ENCODE results near the gene HDAC9.

HDAC9 gene

DNA sequence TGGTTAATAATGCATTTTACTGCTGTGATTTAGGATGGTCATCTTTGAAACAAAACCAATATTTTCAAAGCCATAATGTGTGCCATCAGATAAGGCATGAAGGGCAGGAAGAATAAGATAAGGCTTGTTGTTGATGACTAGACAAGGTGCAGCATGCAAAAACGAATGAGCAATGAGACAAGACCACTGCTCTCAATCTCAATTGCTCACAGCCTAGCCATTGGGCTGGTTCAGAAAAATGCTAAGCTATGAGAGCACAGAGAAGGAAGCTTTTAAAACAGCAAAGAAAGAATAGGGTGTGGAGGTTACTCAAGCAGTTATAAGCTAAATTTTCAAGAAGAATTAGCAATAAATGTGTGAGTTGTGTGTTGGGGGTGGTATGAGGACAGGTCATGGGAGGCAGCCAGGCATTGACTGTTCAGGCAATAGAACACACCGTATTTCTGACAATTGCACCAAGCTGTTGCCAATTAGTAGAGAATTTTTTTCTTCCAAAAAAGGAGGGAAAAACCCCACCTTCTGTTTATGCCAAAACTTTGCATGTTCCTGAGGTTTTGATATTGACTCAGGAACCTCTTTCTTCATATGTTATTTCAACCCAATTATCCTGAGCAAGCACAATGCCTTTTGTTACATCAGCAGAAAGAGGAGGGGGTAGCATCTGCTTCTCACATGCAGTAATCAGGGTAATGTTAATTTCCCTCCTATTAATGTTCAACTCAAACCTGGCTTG, 276.5 kb downstream of the HDAC9 start:
- DNase-seq (ENCODE audit: low read depth in 1 of 2, low spot score in 1 of 2) = no peak

GRCh38 chr7:18772567-18772965, 277.0 kb downstream of the HDAC9 start:
- no peak for DNase-seq (ENCODE audit: low read depth in 1 of 2, low spot score in 1 of 2)

GRCh38 chr7:18777314-18777713, 281.8 kb downstream of the HDAC9 start:
- no peak for DNase-seq (ENCODE audit: low read depth in 1 of 2, low spot score in 1 of 2)

DNA sequence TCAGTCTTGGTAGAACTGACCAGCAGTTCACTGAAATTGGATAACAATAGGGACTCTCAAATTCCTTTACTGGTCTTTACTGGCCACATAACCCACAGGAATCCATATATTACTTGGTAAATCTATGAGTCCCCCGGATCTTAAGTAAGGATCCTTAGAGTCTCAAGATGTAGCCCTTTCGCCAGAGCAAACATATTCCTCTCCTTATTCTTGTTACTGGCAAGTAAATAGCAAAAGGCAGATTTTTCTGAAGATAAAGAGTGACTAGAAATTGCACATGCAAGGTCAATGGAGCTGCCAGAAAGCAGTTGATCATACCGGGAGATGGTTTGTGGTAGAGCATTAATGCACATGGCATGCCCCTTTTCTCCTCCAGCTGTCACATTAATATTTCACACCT, 283.0 kb downstream of the HDAC9 start:
- DNase-seq (ENCODE audit: low read depth in 1 of 2, low spot score in 1 of 2) = no peak

GRCh38 chr7:18780266-18780665, 284.7 kb downstream of the HDAC9 start:
- no peak for DNase-seq (ENCODE audit: low read depth in 1 of 2, low spot score in 1 of 2)

GRCh38 chr7:18780938-18781337, 285.4 kb downstream of the HDAC9 start:
- no peak for DNase-seq (ENCODE audit: low read depth in 1 of 2, low spot score in 1 of 2)

DNA sequence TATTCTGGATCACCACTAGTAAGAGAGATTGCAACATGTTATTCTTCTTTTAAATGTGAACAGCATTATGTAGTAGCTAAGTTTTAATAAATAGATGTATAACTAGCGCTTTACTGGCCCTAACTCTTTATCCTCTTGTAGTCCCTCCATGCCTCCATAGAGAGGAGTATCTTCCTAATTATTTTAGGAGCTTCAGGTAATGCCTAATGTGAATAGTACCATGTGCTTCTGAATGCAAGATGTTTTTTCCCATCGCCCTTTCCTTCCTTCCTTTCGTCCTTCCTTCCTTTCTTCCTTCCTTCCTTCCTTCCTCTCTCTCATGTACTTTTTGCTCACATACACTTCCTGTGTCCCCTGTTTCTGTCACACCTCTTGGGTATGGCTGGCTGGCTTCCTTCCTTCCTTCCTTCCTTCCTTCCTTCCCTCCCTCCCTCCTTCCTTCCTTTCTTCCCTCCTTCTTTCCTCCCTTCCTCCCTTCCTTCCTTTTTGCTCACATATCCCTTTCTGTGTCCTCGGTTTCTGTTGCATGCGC, 290.7 kb downstream of the HDAC9 start:
- DNase-seq (ENCODE audit: low read depth in 1 of 2, low spot score in 1 of 2) = no peak

- no peak for DNase-seq (ENCODE audit: low read depth in 1 of 2, low spot score in 1 of 2)
Measured at GRCh38 chr7:18786796-18787195, 291.2 kb downstream of the HDAC9 start.

DNA sequence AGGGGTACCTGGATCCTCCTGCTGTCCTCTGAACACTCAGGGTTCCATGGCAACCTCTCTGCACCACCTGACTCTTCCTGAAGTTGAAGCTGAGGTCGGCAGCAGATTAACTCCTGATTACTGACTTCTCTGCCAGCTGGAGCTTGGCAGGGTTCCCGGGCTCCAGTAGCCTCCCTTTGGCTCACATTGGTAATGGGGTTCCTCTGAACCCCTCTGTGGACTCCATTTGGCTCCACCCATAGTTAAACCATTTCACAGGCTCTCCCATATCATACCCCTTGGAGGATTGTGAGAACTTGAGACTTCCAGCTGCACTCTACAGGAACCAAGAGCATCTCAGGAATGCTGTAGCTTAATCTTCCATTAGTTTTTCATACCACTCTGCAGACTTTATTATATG, 292.5 kb downstream of the HDAC9 start:
- no peak for DNase-seq (ENCODE audit: low read depth in 1 of 2, low spot score in 1 of 2)

DNA sequence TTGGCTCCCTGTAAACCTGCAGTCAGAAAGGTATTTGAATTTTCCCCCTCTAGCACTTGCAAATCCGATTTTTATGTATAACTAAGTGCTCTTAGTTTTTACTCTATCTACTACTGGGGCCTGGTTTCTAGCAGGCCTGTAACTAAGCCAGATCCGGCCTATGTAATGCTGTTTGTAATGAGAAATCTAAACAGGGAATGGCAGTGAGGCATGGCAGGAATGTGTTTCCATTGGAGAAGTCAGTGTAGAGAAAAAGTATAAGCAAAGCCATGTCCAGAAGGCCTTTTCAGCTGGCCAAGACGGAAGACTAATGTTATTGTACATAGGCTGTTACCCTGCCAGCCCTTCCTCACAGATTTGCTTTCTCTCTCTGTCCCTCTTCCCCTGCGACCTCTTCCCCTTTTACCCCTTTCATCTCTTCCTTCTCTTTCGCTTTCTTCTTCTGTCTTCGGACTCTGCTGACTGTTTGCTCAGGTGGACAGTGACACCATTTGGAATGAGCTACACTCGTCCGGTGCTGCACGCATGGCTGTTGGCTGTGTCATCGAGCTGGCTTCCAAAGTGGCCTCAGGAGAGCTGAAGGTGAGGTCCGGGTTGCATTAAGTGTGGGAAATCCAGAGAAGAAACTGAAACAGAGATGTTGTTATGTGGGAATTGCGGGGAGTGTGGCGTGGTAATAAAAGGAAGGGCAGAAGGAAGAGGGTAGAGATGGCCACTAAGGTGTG, 297.5 kb downstream of the HDAC9 start:
- DNase-seq (ENCODE audit: low read depth in 1 of 2, low spot score in 1 of 2) = no peak

DNA sequence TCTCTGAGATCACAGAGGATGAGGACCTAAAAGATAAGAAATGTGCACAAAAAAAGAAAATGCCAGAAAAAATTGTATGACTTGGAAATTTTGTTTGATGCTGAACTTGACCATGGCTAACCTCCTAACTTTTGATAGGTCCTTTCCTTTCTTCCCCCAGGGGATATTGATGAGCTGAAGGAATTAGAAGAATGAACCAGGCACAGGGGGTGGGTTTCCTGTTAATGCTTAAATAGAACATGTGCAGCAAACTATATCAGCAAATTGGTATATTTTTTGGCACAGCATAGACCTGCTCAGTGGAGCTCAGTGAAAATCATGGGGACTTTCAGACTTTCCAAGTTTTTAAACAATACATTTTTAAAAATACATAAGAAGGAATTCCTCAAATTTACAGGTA, 300.7 kb downstream of the HDAC9 start:
- DNase-seq (ENCODE audit: low read depth in 1 of 2, low spot score in 1 of 2) = no peak

GRCh38 chr7:18798088-18798906, 302.7 kb downstream of the HDAC9 start:
- DNase-seq (ENCODE audit: low read depth in 1 of 2, low spot score in 1 of 2) = no peak

DNA sequence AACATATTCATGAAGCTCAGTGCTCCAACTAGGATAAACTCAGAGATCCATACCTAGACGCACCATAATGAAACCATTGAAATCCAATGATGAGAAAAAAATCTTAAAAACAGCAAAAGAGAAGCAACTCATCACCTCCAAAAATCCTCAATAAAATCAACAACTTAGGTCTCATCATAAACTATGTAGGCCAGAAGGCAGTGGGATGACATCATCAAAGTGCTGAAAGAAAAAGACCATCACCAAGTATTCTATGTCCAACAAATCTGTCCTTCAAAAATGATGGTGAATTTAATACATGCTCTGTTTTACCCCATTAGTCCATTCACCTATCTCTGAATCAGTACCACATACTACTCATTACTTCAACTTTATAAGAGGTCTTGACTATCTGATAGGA, 304.4 kb downstream of the HDAC9 start:
- no peak for DNase-seq (ENCODE audit: low read depth in 1 of 2, low spot score in 1 of 2)

DNA sequence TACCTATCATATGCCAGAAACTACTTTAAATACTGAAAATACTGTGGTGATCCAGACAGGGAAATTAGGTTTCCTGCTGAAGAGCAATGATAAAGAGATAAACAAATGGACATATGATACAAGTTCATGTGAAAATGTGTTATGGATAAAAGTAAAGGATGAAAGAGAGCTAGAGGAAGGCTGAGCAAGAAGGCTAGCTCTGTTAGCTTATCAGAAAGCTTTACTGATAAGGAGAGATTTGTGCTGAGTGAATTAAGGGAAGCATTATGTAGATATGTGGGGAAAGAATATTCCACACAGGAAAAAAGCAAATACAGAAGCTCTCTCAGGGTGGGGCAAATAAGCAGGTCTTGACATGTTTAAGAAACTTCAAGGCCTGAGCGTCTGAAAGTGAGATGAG, 308.4 kb downstream of the HDAC9 start:
- DNase-seq (ENCODE audit: low read depth in 1 of 2, low spot score in 1 of 2) = no peak

- DNase-seq (ENCODE audit: low read depth in 1 of 2, low spot score in 1 of 2) = no peak
Measured at GRCh38 chr7:18806177-18806576, 310.6 kb downstream of the HDAC9 start.

DNA sequence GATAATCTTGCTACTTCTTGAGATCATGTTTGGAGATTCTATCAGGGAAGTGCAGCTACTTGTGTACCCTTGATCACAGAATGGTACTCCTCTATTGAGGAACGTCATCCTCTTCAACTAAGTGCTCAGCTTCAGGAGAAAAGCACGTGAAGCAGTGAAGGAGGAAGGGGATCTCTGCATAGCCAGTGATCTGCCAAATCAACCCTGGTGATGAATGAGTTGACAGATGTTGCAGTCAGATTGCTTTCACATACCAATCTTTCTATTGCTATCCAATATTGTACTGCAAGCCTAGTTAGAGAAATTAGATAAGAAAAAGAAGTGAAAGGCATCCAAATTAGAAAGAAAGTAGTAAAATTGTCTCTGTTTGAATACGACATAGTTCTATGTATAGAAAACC, 312.5 kb downstream of the HDAC9 start:
- no peak for DNase-seq (ENCODE audit: low read depth in 1 of 2, low spot score in 1 of 2)

GRCh38 chr7:18815261-18815960, 319.9 kb downstream of the HDAC9 start:
- DNase-seq (ENCODE audit: low read depth in 1 of 2, low spot score in 1 of 2) = no peak

DNA sequence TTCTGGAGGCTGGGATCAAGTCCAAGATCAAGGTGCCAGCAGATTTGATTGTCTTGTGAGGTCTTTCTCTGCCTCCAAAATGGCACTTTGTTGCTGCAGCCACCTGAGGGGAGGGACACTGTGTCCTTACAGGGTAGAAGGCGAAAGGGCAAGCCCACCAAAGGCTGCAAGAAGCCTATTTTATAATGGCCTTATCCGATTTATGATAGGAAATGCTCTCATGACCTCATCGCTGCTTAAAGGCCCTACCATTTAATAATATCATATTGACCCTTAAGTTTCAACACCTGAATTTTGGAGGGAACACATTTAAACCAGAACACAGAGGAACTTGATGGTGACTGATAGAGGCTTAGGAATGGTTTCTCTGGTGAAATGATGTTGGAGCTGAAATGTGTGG, 325.4 kb downstream of the HDAC9 start:
- DNase-seq (ENCODE audit: low read depth in 1 of 2, low spot score in 1 of 2) = no peak

GRCh38 chr7:18821554-18821953, 326.0 kb downstream of the HDAC9 start:
- DNase-seq (ENCODE audit: low read depth in 1 of 2, low spot score in 1 of 2) = no peak

DNA sequence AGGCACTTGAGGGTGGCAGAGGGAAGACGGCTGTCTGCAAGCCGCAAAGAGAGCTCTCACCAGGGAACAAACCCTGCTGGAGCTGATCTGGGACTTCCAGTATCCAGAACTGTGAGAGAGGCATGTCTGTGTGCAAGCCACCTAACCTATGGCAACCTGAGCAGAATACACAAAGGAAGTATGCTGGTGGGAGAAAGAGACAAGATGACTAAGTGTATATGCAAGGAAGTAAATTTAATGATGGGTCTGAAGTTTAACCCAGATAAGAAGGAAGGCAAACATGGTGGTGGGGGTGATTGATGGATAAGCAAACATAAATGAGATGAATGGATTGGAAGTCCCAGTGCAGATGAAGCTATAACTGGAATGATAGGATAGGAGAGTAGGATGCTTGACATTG, 328.6 kb downstream of the HDAC9 start:
- no peak for DNase-seq (ENCODE audit: low read depth in 1 of 2, low spot score in 1 of 2)
